Fibroblast of lung (primary cell): ENCODE data around the gene MEN1. TPM values are rescaled to one million over a fixed set of nuclear protein-coding genes. Genes with fewer than 3 reads are reported as not detected.

Source experiments
- DNase-seq, 2 donors: peaks; one replicate each; pipeline versions ENCODE4 v3.0.0 to v3.0.0-alpha.2; 2010; ENCODE audit warnings: low read depth in 2 of 2
- H2AFZ ChIP-seq: 2 replicates; pipeline ENCODE4 v1.5.1; 2012; ENCODE audit warnings: low read length, control low read depth, inconsistent platforms
- H3K27ac ChIP-seq: 2 replicates; pipeline ENCODE4 v1.5.1; 2011; ENCODE audit warnings: low read length, control low read depth; ENCODE audit not compliant: insufficient read depth
- H3K27me3 ChIP-seq: 2 replicates; pipeline ENCODE4 v1.5.1; 2011; ENCODE audit warnings: mild to moderate bottlenecking, low read length; ENCODE audit not compliant: control insufficient read depth, insufficient read depth
- H3K36me3 ChIP-seq: 2 replicates; pipeline ENCODE4 v1.5.1; 2011; ENCODE audit warnings: low read length; ENCODE audit not compliant: control insufficient read depth, insufficient read depth
- H3K4me1 ChIP-seq: 2 replicates; pipeline ENCODE4 v1.5.1; 2011; ENCODE audit warnings: low read length; ENCODE audit not compliant: control insufficient read depth, insufficient read depth; ENCODE audit errors: extremely low read depth
- H3K4me2 ChIP-seq: 2 replicates; pipeline ENCODE4 v1.5.1; 2011; ENCODE audit warnings: low read length, control low read depth; ENCODE audit not compliant: insufficient read depth; ENCODE audit errors: extremely low read depth
- H3K4me3 ChIP-seq, 4 experiments: fragments of 200-600 bp in 1 of 4; sonication (generic) in 1 of 4; replicated peaks in 1 of 4; 2 replicates each; pipeline ENCODE4 v1.5.1; 2011 to 2016; ENCODE audit warnings: low read length in 4 of 4, low read depth in 3 of 4, mild to moderate bottlenecking in 3 of 4, control low read depth in 2 of 4, inconsistent platforms in 1 of 4, mixed read lengths in 1 of 4; ENCODE audit not compliant: insufficient read depth in 1 of 4; ENCODE audit errors: control extremely low read depth in 1 of 4
- H3K79me2 ChIP-seq: 2 replicates; pipeline ENCODE4 v1.5.1; 2012; ENCODE audit warnings: mild to moderate bottlenecking, low read length, inconsistent platforms; ENCODE audit not compliant: control insufficient read depth, insufficient read depth
- H3K9ac ChIP-seq: 2 replicates; pipeline ENCODE4 v1.5.1; 2011; ENCODE audit warnings: mild to moderate bottlenecking, low read length, control low read depth; ENCODE audit not compliant: insufficient read depth
- H3K9me3 ChIP-seq: 2 replicates; pipeline ENCODE4 v1.5.1; 2012; ENCODE audit warnings: low read depth, low read length; ENCODE audit not compliant: control insufficient read depth, insufficient read depth
- H4K20me1 ChIP-seq: 2 replicates; pipeline ENCODE4 v1.5.1; 2011; ENCODE audit warnings: low read length; ENCODE audit not compliant: control insufficient read depth, insufficient read depth; ENCODE audit errors: extremely low read depth
- EZH2 ChIP-seq: IDR thresholded peaks from 2 replicates; pipeline ENCODE4 v1.5.1; 2012; ENCODE audit warnings: low read length, control low read depth, mild to moderate bottlenecking; ENCODE audit errors: missing control alignments
- polyA plus RNA-seq, 2 donors: library from polyadenylated mRNA; depleted of rRNA in 1 of 2; stranded (reverse) in 1 of 2; unstranded in 1 of 2; fragments of >200 nt; gene quantifications; 2 replicates each; pipeline ENCODE4 v1.2.1, GENCODE V29; 2011 to 2012; ENCODE audit warnings: missing spikeins in 1 of 2
- total RNA-seq: library from RNA; depleted of rRNA; stranded (reverse); fragments of >200 nt; gene quantifications from 2 replicates; pipeline ENCODE4 v1.2.1, GENCODE V29; 2014
- TF ChIP-seq, protein P1 (sequence below), 2 donors: IDR thresholded peaks in 1 of 2; conservative IDR thresholded peaks in 1 of 2; 1 replicate in 1 of 2; 2 replicates in 1 of 2; pipeline ENCODE4 v1.5.1; 2011 to 2012; ENCODE audit warnings: low read length in 2 of 2, control low read depth in 1 of 2, inconsistent platforms in 1 of 2, low read depth in 1 of 2, mild to moderate bottlenecking in 1 of 2

The MEN1 gene
- total and polyA plus RNA-seq, 2 donors (not counting 1 experiment from before 2014, with no cell fraction given): 8.9 to 13.7 TPM

DNA sequence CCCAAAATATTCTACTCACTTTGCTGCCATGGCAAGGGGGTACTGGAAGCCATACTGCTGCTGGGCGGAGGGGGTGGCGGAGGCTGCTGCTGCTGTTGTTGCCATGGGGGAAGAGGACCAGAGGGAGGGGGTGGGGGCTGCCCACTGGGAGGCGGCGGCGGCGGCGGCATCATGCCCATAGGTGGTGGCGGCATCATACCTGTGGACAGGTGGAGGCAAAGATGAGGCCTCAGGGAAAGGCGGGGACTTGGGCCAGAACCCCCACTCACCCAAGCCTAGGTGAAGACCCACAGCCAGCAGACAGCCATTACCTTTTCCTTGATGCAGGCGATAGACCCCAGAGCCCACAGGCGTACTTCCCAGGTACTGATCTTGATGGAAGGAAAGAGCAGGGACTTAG lies 43.5 kb downstream of the MEN1 start:
- no peak for DNase-seq
- H3K9ac ChIP-seq: no peak overlapping the region
- no peaks in the 10 kb centered on the region for H3K27me3 ChIP-seq
- H3K9me3 ChIP-seq: no peaks in the 10 kb centered on the region
- no peaks in the 10 kb centered on the region for H4K20me1 ChIP-seq
- peaks cover 19% of the 10 kb centered on the region for H3K79me2 ChIP-seq
- no peak overlapping the region for H3K27ac ChIP-seq
- peaks cover 13% of the 10 kb centered on the region for H3K4me1 ChIP-seq
- H3K4me3 ChIP-seq: no peak overlapping the region
- H2AFZ ChIP-seq: no peak overlapping the region
- no peak overlapping the region for H3K4me2 ChIP-seq
- no peak for TF ChIP-seq EZH2
- TF ChIP-seq, protein P1, sequence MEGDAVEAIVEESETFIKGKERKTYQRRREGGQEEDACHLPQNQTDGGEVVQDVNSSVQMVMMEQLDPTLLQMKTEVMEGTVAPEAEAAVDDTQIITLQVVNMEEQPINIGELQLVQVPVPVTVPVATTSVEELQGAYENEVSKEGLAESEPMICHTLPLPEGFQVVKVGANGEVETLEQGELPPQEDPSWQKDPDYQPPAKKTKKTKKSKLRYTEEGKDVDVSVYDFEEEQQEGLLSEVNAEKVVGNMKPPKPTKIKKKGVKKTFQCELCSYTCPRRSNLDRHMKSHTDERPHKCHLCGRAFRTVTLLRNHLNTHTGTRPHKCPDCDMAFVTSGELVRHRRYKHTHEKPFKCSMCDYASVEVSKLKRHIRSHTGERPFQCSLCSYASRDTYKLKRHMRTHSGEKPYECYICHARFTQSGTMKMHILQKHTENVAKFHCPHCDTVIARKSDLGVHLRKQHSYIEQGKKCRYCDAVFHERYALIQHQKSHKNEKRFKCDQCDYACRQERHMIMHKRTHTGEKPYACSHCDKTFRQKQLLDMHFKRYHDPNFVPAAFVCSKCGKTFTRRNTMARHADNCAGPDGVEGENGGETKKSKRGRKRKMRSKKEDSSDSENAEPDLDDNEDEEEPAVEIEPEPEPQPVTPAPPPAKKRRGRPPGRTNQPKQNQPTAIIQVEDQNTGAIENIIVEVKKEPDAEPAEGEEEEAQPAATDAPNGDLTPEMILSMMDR (conservative IDR thresholded peaks at IDR 0.05 in 1 of 2, IDR thresholded peaks at IDR 0.05 in 1 of 2; ENCODE audit: low read depth in 1 of 2, low read length in 2 of 2): no peak
- peaks cover 54% of the 10 kb centered on the region for H3K36me3 ChIP-seq

DNA sequence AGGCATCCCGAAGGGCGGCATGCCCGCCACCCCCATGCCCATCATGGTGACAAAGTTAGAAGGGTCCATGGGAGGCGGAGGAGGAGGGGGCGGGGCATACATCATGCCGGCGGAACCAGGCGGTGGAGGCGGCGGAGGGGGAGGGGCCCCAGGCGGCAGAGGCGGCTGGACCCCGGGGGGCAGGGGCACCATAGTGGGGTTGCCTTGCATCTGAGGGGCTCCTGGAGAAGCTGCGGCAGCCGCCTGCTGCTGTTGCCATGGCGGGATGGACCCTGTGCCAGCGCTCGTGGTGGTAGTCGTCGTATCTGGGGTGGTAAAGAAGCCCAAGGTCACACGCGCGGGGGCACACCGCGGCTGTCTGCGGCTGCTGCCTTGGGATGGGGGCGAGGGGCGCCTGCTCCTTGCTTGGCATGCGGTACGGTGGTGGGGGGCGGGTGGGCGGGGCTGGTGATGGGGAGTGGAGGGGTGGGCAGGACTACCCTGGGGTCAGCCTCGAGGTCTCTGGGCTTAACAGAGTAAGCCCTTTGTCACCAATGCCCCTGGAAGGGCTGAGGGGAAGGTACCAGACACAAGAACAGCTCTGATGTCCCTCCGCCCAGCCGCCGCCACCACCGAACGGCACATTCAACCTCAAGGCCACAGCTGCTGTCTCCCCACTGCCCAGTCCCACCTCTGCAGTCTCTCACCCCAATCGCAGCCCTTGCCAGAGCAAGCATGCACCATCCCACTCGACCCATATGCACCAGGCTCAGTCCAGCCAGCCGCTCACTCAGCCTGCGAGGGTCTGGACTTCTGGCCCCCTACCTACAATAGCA lies 44.3 kb downstream of the MEN1 start:
- no peak overlapping the region for H3K4me3 ChIP-seq
- no peak overlapping the region for H3K9ac ChIP-seq
- H4K20me1 ChIP-seq: no peaks in the 10 kb centered on the region
- TF ChIP-seq EZH2: no peak
- TF ChIP-seq, protein P1 (conservative IDR thresholded peaks at IDR 0.05 in 1 of 2, IDR thresholded peaks at IDR 0.05 in 1 of 2; ENCODE audit: low read depth in 1 of 2, low read length in 2 of 2): no peak
- no peaks in the 10 kb centered on the region for H3K27me3 ChIP-seq
- peaks cover 13% of the 10 kb centered on the region for H3K4me1 ChIP-seq
- no peak overlapping the region for H3K4me2 ChIP-seq
- no peak overlapping the region for H2AFZ ChIP-seq
- no peak for DNase-seq
- H3K79me2 ChIP-seq: peaks cover 12% of the 10 kb centered on the region
- H3K27ac ChIP-seq: no peak overlapping the region
- H3K9me3 ChIP-seq: no peaks in the 10 kb centered on the region
- peaks cover 51% of the 10 kb centered on the region for H3K36me3 ChIP-seq

DNA sequence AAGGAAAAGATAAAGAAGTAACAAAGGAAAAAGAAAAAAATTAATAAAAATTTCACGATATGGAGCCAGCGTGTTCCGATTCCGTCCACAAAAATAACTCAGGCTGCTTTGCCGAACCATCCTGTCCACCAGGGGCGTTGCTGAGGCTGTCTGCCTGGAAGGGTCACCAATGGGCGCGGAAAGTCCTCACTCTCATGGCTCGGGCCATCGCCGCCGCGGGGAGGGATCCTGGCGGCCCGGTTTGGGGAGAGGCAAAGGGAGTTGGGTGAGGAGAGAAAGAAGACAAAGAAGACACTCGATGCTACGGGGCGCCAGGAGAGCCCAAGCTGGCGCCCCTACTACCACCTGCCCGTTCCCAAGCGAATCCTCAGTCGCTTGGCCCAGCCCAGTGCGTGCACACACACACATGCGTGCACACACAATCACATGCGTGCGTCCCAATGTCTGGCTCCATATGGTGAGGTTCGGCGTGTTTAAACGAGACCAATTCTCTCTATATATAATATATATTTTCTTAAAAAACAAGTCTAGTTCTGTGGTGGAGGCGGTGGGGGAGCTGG lies 45.0 kb downstream of the MEN1 start:
- Histone ChIP-seq H3K79me2 (peaks cover 10% of the 10 kb centered on the region), H3K36me3 (peaks cover 48% of the 10 kb centered on the region), H3K9ac (no peak overlapping the region), H3K27me3 (no peaks in the 10 kb centered on the region), H3K4me3 (no peak overlapping the region), H2AFZ (no peak overlapping the region), H3K4me2 (no peak overlapping the region), H3K27ac (no peak overlapping the region), H3K4me1 (peaks cover 15% of the 10 kb centered on the region), H4K20me1 (no peaks in the 10 kb centered on the region), H3K9me3 (no peaks in the 10 kb centered on the region)
- no peak for DNase-seq
- TF ChIP-seq EZH2: no peak
- TF ChIP-seq, protein P1 (conservative IDR thresholded peaks at IDR 0.05 in 1 of 2, IDR thresholded peaks at IDR 0.05 in 1 of 2; ENCODE audit: low read depth in 1 of 2, low read length in 2 of 2): peak in 1 of 2 donors; percentile 9
